ENCODE results near the gene JADE2.

DNA sequence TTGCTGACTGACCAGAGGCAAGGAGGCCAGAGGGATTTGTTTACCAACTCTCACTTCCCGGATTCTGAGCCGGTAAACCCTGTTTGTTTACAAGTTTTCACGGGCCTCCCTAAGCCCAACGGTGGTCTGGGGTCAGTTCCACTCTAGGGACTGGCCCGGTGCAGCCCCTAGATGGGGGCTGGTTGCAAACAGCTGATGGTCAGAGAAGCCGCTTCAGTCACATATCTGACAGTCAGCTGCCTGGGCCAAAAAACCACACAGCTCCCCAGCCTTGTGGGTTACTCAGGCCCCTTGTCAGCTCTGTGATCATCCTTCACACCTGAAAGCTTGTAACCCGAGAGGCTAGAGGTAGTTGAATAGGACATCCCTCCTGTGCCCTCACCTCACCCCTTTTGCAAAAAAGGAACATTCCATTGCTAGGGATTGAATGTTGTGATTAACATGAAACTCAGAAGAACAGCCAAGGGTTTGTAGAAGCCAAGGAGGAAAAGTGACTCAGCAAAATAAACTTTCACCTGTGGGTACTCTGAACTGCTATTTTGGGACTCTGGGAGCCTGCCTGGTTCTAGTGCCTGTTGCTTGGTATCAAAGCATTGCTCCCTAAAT lies 66.8 kb downstream of the JADE2 start:
- TF ChIP-seq, protein P1, sequence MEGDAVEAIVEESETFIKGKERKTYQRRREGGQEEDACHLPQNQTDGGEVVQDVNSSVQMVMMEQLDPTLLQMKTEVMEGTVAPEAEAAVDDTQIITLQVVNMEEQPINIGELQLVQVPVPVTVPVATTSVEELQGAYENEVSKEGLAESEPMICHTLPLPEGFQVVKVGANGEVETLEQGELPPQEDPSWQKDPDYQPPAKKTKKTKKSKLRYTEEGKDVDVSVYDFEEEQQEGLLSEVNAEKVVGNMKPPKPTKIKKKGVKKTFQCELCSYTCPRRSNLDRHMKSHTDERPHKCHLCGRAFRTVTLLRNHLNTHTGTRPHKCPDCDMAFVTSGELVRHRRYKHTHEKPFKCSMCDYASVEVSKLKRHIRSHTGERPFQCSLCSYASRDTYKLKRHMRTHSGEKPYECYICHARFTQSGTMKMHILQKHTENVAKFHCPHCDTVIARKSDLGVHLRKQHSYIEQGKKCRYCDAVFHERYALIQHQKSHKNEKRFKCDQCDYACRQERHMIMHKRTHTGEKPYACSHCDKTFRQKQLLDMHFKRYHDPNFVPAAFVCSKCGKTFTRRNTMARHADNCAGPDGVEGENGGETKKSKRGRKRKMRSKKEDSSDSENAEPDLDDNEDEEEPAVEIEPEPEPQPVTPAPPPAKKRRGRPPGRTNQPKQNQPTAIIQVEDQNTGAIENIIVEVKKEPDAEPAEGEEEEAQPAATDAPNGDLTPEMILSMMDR (IDR thresholded peaks at IDR 0.05), result no peak
- TF ChIP-seq POLR2AphosphoS5 (IDR thresholded peaks at IDR 0.05) (no peak), POLR2A (IDR thresholded peaks at IDR 0.05) (no peak)

Measured in gastroesophageal sphincter (tissue), 3 donors.